H1 (cell line): Measurements from ENCODE around the gene KIAA1671. TPM values are rescaled to one million over a fixed set of nuclear protein-coding genes. Genes with fewer than 3 reads are reported as not detected.

Experiments
- CBX8 ChIP-seq: fragments of 300-800, 300-1000 bp; sonication (generic); IDR thresholded peaks from 2 replicates; pipeline ENCODE4 v1.7.1; 2016; ENCODE audit warnings: low read depth, low read length, borderline replicate concordance
- CEBPB ChIP-seq: IDR thresholded peaks from 2 replicates; pipeline ENCODE4 v1.6.1; 2012; ENCODE audit warnings: low read depth, low read length
- CHD7 ChIP-seq: fragments of 300-600 bp; sonication (generic); IDR thresholded peaks from 2 replicates; pipeline ENCODE4 v1.7.1; 2012; ENCODE audit warnings: low read length, moderate library complexity, mild to moderate bottlenecking, inconsistent platforms; ENCODE audit not compliant: insufficient replicate concordance
- FOSL1 ChIP-seq: IDR thresholded peaks from 2 replicates; pipeline ENCODE4 v1.6.1; 2011; ENCODE audit warnings: mild to moderate bottlenecking, low read depth, low read length, moderate library complexity; ENCODE audit not compliant: insufficient read depth
- GTF2F1 ChIP-seq: IDR thresholded peaks from 2 replicates; pipeline ENCODE4 v1.6.1; 2012; ENCODE audit warnings: low read depth, low read length, improper control_type of control experiment, borderline replicate concordance
- NRF1 ChIP-seq: IDR thresholded peaks from 2 replicates; pipeline ENCODE4 v1.6.1; 2011; ENCODE audit warnings: mild to moderate bottlenecking, low read depth, low read length, improper control_type of control experiment
- RNF2 ChIP-seq: fragments of 200-900, 300-1000 bp; sonication (generic); IDR thresholded peaks from 2 replicates; pipeline ENCODE4 v1.7.1; 2016; ENCODE audit warnings: borderline replicate concordance, low read depth, mild to moderate bottlenecking, antibody characterized with exemption, low read length; ENCODE audit not compliant: poor library complexity, severe bottlenecking; ENCODE audit errors: missing control alignments
- SAP30 ChIP-seq: fragments of 300-600 bp; sonication (generic); IDR thresholded peaks from 2 replicates; pipeline ENCODE4 v1.7.1; 2012; ENCODE audit warnings: low read length, moderate library complexity, mild to moderate bottlenecking, inconsistent platforms; ENCODE audit not compliant: insufficient read depth, insufficient replicate concordance
- ZNF274 ChIP-seq: IDR thresholded peaks from 2 replicates; pipeline ENCODE4 v1.7.0; 2012; ENCODE audit warnings: low read length, borderline replicate concordance; ENCODE audit errors: extremely low read depth
- polyA plus RNA-seq, 7 experiments: library from polyadenylated mRNA; depleted of rRNA in 3 of 7; stranded (reverse) in 5 of 7; unstranded in 2 of 7; fragments of >200 nt in 5 of 7; fragments of 200-250 nt in 2 of 7; gene quantifications; 1 replicate in 5 of 7; 2 replicates in 1 of 7; 4 replicates in 1 of 7; pipeline versions ENCODE4 v1.2.1 to v1.2.3, GENCODE V29; 2011 to 2013; ENCODE audit warnings: missing spikeins in 2 of 7, mixed read lengths in 2 of 7
- total RNA-seq: library from RNA; stranded (reverse); fragmentation: NEBNext Ultra II Directional; extraction: Animal tissue kit (Norgen Biotek cat#: 25700); gene quantifications from 2 replicates; pipeline ENCODE4 v1.2.1, GENCODE V29; 2021

KIAA1671 gene
- total and polyA plus RNA-seq, 2 of the 8 experiments (the other 6 are each of a cell fraction or from before 2014, with no cell fraction given), result 6.4 to 23.9 TPM

GRCh38 chr22:25018009-25018408 is 65.5 kb downstream of the KIAA1671 start (continued):
- no peak for TF ChIP-seq CHD7
- TF ChIP-seq CBX8, result no peak
- TF ChIP-seq NRF1, result no peak
- TF ChIP-seq ZNF274, result no peak
- no peak for TF ChIP-seq FOSL1
- TF ChIP-seq RNF2, result no peak
- TF ChIP-seq SAP30, result no peak
- no peak for TF ChIP-seq CEBPB
- TF ChIP-seq GTF2F1, result no peak
